Testis (tissue), 3 donors: ENCODE results near the gene FLNB. TPM values are rescaled to one million over a fixed set of nuclear protein-coding genes. Genes with fewer than 3 reads are reported as not detected.
A peak's percentile ranks its signal among the peaks of the same experiment; 100 is the strongest.

Experiments used
- DNase-seq: peaks from one replicate; pipeline ENCODE4 v3.0.0-alpha.2; 2019
- H3K27ac ChIP-seq, 2 donors: fragments of 200-600 bp; sonication (generic); one replicate each; pipeline ENCODE4 v1.5.1; 2019
- H3K27me3 ChIP-seq: fragments of 200-600 bp; sonication (generic); one replicate; pipeline ENCODE4 v1.5.1; 2019
- H3K36me3 ChIP-seq: fragments of 200-600 bp; sonication (generic); one replicate; pipeline ENCODE4 v1.5.1; 2017; ENCODE audit warnings: low read depth; ENCODE audit errors: missing control alignments
- H3K4me1 ChIP-seq: fragments of 200-600 bp; sonication (generic); one replicate; pipeline ENCODE4 v1.5.1; 2019
- H3K4me3 ChIP-seq, 2 donors: fragments of 200-600 bp; sonication (generic); one replicate each; pipeline ENCODE4 v1.5.1; 2017 to 2019
- H3K9me3 ChIP-seq: fragments of 200-600 bp; sonication (generic); one replicate; pipeline ENCODE4 v1.5.1; 2017
- POLR2A ChIP-seq: fragments of 450-650 bp; IDR thresholded peaks from one replicate; pipeline ENCODE4 v1.6.1; 2017; ENCODE audit warnings: antibody characterized with exemption, mild to moderate bottlenecking, moderate library complexity
- WGBS, 2 donors: methylation state at CpG; one replicate each; pipeline ENCODE4 v1.1.5; 2018; 5-methylcytosine and 5-hydroxymethylcytosine counted together
- intact Hi-C: fragments of 100-400 bp; cut with DNase I; formaldehyde crosslinking; loops from one replicate; pipeline ENCODE4 v1.15.1; 2023; ENCODE audit warnings: low total_unique reads
- polyA plus RNA-seq: library from polyadenylated mRNA; stranded (reverse); fragments of 350-450 nt; fragmentation: Illumina TruSeq; extraction: RNeasy Lipid Tissue Mini Kit (QIAGEN cat#74804); gene quantifications from one replicate; pipeline ENCODE4 v1.2.3, GENCODE V29; 2014; ENCODE audit warnings: low read depth, low replicate concordance; ENCODE audit not compliant: insufficient read depth
- total RNA-seq, 2 donors: library from RNA; depleted of rRNA; stranded (reverse); fragments of >200 nt; gene quantifications; one replicate each; pipeline ENCODE4 v1.2.3, GENCODE V29; 2016
- TF ChIP-seq, protein P1 (sequence below), 3 experiments: fragments of 450-650 bp in 2 of 3; fragments of 200-600 bp in 1 of 3; sonication (generic) in 1 of 3; IDR thresholded peaks; one replicate each; pipeline ENCODE4 v1.5.1; 2016 to 2019; ENCODE audit warnings: antibody characterized with exemption in 3 of 3, mild to moderate bottlenecking in 2 of 3, moderate library complexity in 1 of 3

The FLNB gene
- total and polyA plus RNA-seq, 3 donors from 2014 or later: 105 to 199 (median 166) TPM

DNA sequence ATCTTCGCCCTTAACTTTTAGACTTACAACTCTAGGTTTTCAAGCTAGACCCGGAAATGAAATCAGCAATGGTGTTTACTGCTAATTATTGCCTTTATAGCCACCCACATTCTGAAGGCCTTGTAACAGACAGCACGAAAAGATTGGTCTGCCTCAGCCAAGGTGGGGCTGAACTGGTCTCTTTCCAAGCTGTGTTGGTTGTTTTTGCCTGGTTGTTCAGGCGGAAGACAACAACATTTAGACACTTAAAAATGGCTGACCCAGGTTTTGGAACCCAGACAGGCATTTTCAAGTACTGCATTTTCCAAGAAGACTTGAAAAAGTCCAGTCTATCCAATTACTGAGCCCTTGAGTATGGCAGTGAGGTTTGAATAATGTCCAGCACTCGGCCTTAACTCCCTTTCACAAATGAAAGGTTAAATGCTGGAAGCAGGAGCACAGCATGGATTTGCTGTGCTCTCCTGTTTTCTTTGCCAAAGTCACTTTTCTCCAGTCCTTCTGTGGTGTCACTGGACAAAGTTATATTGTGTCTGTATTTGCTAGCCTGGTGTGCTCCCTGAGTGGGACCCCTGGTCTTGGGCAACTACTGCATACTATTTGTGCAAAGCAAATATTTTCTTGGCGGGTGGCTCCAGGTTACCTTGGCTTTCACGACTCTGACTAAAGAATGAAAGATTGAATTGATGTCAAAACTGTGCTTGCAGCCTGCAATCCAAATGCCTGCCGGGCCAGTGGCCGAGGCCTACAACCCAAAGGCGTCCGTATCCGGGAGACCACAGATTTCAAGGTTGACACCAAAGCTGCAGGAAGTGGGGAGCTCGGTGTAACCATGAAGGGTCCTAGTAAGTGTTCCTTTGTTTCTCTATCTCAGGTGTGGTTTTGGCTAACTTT lies 93.5 kb downstream of the FLNB start:
- H3K9me3 ChIP-seq: no peaks in the 10 kb centered on the region
- no peak for DNase-seq
- intact Hi-C loops: no loop called here
- TF ChIP-seq, protein P1, sequence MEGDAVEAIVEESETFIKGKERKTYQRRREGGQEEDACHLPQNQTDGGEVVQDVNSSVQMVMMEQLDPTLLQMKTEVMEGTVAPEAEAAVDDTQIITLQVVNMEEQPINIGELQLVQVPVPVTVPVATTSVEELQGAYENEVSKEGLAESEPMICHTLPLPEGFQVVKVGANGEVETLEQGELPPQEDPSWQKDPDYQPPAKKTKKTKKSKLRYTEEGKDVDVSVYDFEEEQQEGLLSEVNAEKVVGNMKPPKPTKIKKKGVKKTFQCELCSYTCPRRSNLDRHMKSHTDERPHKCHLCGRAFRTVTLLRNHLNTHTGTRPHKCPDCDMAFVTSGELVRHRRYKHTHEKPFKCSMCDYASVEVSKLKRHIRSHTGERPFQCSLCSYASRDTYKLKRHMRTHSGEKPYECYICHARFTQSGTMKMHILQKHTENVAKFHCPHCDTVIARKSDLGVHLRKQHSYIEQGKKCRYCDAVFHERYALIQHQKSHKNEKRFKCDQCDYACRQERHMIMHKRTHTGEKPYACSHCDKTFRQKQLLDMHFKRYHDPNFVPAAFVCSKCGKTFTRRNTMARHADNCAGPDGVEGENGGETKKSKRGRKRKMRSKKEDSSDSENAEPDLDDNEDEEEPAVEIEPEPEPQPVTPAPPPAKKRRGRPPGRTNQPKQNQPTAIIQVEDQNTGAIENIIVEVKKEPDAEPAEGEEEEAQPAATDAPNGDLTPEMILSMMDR (IDR thresholded peaks at IDR 0.05): no peak
- no peak for TF ChIP-seq POLR2A
- H3K27ac ChIP-seq: peak overlapping the region in 1 of 2 donors; percentile 10
- WGBS, 2 donors: 84 to 87% methylated on average over 13 of the region's 13 CpGs
- no peak overlapping the region for H3K4me3 ChIP-seq
- no peaks in the 10 kb centered on the region for H3K27me3 ChIP-seq
- H3K36me3 ChIP-seq: no peaks in the 10 kb centered on the region
- H3K4me1 ChIP-seq: peaks cover 4% of the 10 kb centered on the region

- TF ChIP-seq POLR2A: no peak
- TF ChIP-seq, protein P1 (IDR thresholded peaks at IDR 0.05): no peak
- Histone ChIP-seq H3K9me3 (no peaks in the 10 kb centered on the region), H3K27me3 (no peaks in the 10 kb centered on the region), H3K4me3 (no peak overlapping the region), H3K4me1 (peaks cover 4% of the 10 kb centered on the region), H3K36me3 (no peaks in the 10 kb centered on the region), H3K27ac (peak overlapping the region in 1 of 2 donors; percentile 68)
- WGBS, 2 donors: 78 to 91% methylated on average over 4 of the region's 4 CpGs
- intact Hi-C loops: no loop called here
- DNase-seq: no peak
Measured at GRCh38 chr3:58102390-58102750, 94.1 kb downstream of the FLNB start.

GRCh38 chr3:58102976-58103451 lies 94.8 kb downstream of the FLNB start:
- peak; percentile 57 for DNase-seq
- H3K27me3 ChIP-seq: no peaks in the 10 kb centered on the region
- H3K4me3 ChIP-seq: no peak overlapping the region
- WGBS, 2 donors: 50 to 65% methylated on average over 9 to 10 of the region's 10 CpGs
- H3K9me3 ChIP-seq: no peaks in the 10 kb centered on the region
- no peak for TF ChIP-seq POLR2A
- TF ChIP-seq, protein P1 (IDR thresholded peaks at IDR 0.05): no peak
- intact Hi-C loops: no loop called here
- H3K4me1 ChIP-seq: peaks cover 4% of the 10 kb centered on the region
- no peaks in the 10 kb centered on the region for H3K36me3 ChIP-seq
- peak overlapping the region in 1 of 2 donors; percentile 68 for H3K27ac ChIP-seq

DNA sequence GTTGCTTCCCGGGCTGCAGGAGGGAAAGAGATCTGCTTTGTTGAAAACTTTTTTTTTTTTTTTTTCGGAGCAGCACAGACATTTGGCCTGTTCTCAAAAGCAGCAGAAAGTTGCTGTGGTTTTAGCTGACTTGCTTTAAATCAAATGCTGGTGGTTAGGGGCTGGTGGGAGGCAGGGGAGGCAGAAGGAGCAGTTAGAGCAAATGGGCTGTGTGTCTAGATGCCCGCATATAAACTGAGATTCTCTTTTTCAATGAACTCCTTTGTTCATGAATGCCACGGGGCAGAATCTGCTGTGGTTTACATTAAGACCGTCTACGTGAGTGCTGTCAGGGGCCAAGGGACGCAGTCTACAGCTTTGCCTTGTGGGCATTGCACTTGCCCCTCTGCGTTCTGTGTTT lies 95.9 kb downstream of the FLNB start:
- intact Hi-C loops: no loop called here
- no peak for DNase-seq
- Histone ChIP-seq H3K36me3 (no peaks in the 10 kb centered on the region), H3K9me3 (no peaks in the 10 kb centered on the region), H3K4me3 (no peak overlapping the region), H3K27me3 (no peaks in the 10 kb centered on the region), H3K4me1 (peaks cover 4% of the 10 kb centered on the region), H3K27ac (no peak overlapping the region)
- WGBS, 2 donors: 78 to 83% methylated on average over 8 of the region's 8 CpGs
- TF ChIP-seq, protein P1 (IDR thresholded peaks at IDR 0.05): no peak
- no peak for TF ChIP-seq POLR2A
